NK-92 (cell line): Measurements from ENCODE around the gene SRPK2.

Experiments
- DNase-seq: peaks from one replicate; lab custom pipeline; 2025; ENCODE audit not compliant: unreplicated experiment; lab: John Stamatoyannopoulos, UW

The SRPK2 gene

DNA sequence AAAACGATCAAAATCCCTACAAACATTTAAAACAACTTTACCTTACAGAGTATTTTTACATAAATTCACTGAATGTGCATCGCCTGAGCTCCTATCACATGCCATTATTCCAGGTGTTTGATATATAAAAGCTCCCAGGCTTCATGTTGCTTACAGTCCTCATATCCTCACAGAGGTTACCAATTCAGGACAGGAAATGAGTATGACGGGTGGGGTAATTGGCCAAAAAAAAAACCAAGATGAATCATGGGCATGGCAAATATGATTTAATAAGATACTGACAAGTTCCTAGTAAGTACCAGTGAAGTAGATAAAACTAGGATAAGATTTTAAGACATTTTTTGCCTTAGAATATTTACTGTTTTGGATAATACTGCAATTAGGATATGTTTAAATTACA, 238.9 kb downstream of the SRPK2 start:
- DNase-seq, result no peak

- DNase-seq, result no peak
These were observed 247.7 kb downstream of the SRPK2 start for GRCh38 chr7:105141068-105141467.

- DNase-seq, result no peak
These were observed 249.3 kb downstream of the SRPK2 start for GRCh38 chr7:105139381-105139780.

DNA sequence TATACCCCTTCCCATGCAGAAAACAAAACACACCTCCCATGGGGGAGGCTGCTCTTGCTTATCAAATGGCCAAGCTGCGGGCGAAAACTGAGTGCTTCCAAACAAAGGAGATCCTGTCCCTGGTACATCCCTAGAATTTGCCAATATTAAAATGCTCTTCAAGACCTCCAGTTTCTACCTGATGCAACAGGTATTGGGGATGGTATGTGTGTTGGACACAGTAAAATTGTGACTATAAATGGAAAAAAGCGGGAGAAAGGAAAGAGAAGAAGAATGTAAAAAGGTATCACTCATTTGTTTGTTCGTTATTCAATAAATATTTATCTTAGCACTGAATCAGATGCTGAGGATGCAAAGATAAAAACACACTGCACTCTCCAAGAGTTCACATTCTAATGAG, 250.8 kb downstream of the SRPK2 start:
- DNase-seq, result no peak

DNA sequence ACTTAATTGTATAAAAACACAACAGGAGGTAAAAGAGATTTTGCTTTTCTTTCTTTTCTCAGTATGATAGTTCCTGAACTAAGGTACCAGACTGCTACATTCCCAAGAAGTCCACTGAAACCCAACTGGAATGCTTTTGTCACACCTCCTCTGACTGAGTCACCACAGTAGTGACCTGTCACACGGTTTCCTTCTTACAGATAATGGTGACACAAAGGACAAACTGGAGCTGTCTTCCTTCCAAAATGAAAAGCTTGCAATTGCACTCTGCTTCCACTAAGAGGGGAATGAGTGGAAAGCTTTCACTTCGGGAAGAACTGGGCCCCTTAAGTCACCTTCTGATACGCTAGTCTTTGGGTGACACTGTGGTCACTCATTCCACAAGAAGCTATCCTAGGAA, 252.5 kb downstream of the SRPK2 start:
- DNase-seq, result no peak

DNA sequence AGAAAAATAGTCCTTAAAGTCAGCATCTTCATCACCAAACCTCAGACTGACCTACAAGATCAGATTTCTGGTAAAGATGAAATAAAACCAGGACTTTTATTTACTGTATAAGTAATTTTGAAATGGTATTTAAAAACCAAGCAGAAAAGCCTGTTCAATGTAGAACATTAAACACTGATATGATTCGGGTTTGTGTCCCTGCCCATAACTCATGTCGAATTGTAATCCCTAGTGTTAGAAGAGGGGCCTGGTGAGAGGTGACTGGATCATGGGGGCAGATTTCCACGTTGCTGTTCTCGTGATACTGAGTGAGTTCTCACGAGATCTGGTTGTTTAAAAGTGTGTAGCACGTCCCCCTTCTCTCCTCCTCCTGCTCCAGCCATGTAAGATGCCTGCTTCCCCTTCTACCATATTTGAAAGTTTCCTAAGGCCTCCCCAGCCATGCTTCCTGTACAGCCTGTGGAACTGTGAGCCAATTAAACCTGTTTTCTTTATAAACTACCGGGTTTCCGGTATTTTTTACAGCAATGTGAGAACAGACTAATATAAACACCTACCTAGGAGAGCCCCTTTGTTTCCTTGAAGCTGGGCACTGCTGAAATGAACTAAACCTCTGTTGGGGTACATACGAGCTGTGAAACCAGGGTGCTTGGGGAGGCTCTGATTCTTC, 254.6 kb downstream of the SRPK2 start:
- no peak for DNase-seq

DNA sequence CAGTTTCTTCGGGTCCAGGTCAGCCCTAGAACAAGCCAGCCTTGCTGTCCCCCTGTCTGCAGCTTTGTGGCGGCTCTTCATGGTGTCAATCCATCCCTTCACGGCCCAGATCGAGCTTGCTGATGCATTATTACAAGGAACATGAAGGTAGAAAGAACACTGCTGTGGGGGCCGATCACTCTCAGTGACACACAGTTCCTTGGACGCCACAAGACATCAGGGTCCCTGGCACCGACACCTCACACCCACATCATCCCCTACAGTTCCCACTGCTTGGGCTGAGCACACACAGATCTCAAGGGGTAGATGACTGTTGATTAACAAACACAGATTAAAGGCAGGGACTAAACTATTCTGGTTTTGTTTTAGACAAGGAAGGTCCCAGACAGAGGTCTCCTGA, 255.4 kb downstream of the SRPK2 start:
- no peak for DNase-seq

GRCh38 chr7:105132835-105133234, 255.9 kb downstream of the SRPK2 start:
- no peak for DNase-seq

DNA sequence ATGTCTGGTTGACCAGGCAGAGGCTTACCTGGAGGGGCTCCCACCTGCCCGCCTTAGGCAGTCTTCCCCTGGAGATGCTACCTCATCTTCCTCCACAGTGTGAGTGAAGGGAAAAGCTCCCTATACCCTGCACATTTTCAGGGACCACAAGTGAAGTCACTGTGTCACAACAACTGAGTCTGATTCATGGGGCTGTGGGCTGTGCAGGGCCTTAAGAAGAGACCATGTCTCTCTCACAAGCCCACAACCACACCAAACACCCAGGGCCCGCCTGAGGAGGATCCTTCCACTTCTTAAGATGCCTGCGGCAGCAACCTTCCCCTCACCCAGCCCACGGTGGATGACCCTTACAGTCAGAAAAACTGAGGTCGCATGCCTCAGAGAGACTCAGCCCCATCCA, 256.4 kb downstream of the SRPK2 start:
- DNase-seq, result no peak

- no peak for DNase-seq
These were observed 256.8 kb downstream of the SRPK2 start for GRCh38 chr7:105131890-105132289.

GRCh38 chr7:105131033-105131656, 257.6 kb downstream of the SRPK2 start:
- no peak for DNase-seq

- DNase-seq, result no peak
These were observed 258.1 kb downstream of the SRPK2 start for GRCh38 chr7:105130580-105130979.

DNA sequence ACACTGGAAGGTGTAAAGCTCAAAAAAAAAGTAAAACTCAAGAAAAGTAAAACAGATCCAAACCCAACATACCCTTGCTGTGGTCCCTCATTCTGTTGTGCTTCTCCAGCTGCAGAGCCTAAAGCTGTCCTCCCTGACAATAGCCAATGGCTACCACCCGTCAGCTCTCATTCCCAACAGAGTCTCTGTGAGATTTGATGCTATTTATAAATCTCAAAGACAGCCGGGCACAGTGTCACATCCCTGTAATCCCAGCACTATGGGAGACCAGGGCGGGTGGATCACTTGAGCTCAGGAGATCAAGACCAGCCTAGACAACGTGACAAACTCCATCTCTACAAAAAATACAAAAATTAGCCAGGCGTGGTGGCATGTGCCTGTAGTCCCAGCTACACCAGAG, 258.7 kb downstream of the SRPK2 start:
- DNase-seq, result no peak

DNA sequence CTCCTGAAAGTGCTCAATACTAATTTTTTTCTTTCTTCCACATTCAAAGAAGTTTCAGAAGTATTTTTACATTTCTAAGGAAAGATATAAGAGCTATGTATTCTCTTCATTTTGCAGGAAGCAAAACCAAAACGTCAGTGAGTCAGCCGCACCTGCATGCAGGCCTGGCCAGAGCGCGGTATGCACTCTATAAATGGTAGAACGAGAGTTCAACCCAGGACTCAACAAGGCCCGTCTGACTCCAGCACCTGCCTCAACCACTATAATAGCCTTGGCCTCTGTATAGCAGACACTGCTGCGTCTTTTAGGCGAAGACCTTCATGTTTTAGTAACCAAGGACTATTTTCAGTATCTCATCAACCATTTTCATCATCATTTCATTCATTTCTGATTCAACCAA, 261.5 kb downstream of the SRPK2 start:
- DNase-seq, result no peak

GRCh38 chr7:105126436-105126975, 262.2 kb downstream of the SRPK2 start:
- no peak for DNase-seq

DNA sequence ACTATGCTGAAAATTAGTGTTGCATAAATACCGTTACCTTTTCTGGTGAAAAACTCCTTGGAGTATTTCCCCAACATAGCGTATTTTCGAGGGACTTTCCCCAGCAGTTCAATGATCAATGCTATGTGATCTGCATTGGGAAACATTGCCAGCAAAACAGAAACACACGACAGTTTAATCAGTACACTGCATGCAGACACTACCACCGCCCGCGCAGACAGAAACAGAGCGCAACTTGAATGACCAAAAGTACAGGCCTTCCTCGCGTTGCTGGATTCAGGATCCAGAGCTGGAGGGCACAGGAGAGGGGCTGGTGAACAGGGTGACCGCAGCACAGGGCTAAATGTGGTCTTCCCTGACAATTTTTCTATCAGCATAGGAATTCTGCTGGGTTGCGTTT, 263.0 kb downstream of the SRPK2 start:
- no peak for DNase-seq

- DNase-seq, result no peak
These were observed 266.1 kb downstream of the SRPK2 start for GRCh38 chr7:105122619-105123018.

- DNase-seq, result no peak
These were observed 269.8 kb downstream of the SRPK2 start for GRCh38 chr7:105118612-105119600.

DNA sequence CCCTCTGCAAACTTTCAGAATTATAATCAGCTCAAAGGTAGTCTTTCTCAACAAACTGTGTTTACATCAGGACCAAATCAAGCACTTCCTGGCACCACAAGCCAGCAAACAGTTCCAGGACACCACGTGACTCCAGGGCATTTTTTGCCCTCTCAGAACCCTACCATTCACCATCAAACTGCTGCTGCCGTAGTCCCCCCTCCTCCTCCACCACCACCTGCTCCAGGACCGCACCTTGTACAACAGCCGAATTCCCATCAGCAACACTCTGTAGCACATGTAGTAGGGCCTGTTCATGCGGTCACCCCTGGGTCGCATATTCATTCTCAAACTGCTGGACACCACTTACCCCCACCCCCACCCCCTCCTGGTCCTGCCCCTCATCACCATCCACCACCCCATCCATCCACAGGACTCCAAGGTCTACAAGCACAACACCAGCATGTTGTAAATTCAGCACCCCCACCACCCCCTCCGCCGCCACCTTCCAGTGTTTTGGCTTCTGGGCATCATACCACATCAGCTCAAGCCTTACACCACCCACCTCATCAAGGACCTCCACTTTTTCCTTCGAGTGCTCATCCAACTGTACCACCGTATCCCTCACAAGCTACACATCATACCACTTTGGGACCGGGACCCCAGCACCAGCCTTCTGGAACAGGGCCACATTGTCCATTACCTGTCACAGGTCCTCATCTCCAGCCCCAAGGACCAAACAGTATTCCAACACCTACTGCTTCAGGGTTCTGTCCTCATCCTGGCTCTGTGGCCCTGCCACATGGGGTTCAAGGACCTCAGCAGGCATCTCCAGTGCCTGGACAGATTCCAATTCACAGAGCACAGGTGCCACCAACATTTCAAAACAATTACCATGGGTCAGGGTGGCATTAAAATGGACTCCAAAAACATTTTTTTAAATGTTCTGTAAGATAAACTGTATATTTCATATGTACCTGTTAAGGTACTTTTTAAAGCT, 276.0 kb downstream of the SRPK2 start:
- no peak for DNase-seq

DNA sequence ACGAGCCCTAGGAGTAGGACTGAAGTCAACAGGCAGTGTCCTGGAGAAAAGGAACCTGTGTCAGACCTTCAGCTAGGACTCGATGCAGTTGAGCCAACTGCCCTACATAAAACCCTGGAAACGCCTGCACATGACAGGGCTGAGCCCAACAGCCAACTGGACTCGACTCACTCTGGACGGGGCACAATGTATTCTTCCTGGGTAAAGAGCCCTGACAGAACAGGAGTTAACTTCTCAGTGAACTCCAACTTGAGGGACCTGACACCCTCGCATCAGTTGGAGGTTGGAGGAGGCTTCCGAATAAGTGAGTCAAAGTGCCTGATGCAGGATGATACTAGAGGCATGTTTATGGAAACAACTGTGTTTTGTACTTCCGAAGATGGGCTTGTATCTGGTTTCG, 281.3 kb downstream of the SRPK2 start:
- no peak for DNase-seq
